Effector CD4-positive, alpha-beta T cell (primary cell): ENCODE data around the gene AIG1.

ENCODE experiments used
- DNase-seq: peaks from one replicate; pipeline ENCODE4 v3.0.0-alpha.2; 2020

AIG1 gene

DNA sequence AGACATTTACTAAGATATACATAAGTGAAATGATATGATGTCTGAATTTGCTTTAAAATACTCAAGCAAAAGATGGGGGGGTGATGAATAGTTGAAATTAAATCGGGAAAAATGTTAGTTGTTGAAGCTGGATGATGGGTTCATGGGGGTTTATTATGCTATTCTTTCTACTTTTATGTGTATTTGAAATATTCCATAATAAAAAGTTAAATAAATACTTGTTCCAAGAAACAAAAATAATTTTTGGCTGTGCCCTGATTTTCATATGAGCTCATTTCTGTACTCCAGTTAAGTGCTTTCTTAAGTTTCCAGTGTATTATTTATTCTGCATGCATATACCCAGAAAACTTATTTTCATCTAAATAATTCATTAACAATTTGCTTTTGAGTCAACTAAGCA is 138.6 kb downstream of the AIG1 start:
- no peak for DNase-seq

DNA sequence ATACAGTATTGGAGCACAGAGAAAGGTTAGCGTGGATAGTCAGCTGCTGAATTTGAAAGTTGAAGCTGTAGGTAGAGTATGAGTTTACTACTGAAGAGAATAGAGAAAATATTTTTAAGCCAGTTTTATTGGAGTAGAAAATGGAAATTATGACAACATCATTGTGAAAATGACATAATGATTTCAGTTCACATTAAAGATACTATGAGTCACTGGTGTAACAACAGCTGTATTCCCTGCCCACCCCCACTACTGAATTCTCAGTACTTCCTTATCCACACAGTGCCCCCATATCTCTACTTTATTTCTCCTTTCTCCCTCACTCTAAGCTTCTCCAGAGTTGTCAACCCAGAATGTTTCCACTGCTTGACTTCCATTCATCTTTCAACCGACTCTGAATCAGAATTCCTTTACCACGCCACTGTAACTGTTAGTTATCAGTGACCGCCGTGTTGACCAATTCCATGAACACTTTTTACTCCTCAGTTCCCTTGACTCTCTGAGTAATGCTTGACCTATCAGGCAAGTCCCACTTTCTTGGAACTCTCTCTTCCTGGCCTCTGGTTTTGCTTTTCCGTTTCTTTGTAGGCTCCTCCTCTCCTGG is 139.6 kb downstream of the AIG1 start:
- DNase-seq = no peak

DNA sequence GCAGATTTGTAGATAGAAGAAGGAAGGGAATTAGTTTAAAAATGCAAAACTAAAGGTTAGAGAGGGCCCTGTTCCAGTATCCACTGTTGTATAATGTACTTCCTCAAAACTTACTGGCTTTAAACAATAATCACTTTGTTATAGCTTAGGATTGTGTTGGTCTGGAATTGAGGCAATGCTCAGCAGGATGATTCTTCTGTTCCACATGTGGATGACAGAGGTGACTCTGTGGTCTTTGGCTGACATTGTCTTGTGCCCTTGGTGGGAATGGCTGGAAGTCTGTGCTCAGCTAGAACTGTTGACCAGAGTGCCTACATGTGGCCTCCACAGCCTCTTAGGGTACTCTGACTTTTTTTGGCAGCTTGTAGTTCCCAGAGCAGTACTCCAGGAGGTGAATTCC is 143.4 kb downstream of the AIG1 start:
- DNase-seq = no peak

DNA sequence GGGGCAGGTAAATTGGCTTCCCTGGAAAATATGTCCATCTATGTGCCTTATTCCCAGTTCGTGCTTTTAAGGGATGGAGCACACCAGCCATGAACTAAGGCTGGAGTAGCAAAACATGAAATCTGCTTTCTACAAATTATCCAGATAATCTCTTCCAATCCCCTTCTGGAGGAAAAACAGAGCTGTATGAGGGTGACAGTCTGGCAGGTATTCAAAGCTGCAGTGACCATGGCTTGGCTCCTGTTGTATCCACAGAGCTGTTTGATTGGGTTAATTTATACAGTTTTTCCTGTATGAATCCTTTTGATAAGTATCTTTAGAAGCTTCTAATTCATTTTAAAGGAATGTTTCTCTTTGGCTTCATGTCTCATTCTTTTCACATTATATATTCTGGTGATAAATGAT is 144.4 kb downstream of the AIG1 start:
- DNase-seq = no peak

DNA sequence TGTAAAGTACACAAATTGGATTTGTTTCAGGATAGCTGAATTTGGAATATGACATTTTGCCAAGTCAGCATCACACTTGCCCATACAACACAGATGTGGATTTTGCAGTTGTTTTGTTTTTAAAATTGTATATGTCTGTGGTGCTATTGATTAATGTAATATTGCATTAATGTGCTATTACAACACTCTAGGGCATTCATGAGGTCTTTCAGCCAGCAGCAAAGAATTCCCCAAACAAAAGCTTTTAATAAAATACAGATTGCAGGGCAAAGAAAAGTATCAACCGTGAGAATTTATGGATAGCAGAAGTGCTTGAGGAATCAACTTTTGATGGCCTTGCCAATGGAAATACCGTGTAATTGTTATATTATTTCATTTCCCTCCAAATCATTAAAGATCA is 144.9 kb downstream of the AIG1 start:
- no peak for DNase-seq

DNA sequence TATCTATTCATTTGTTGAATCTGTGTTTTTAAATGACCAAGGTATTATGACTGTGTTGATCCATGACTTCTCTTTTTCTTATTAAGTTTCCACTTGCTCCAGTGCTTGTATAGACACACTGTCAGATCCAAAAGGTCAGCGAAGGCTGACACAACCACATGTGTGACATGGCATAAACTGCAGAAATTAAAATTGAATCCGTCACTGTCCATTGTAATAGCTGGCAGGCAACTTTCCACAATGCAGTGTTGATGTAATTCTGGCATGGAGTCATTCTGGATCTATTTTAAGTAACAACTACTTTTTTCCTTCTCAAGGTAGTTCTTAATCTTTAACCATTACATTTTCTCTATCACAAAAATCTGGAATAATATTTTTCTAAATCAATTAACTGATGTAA is 145.3 kb downstream of the AIG1 start:
- DNase-seq = no peak

DNA sequence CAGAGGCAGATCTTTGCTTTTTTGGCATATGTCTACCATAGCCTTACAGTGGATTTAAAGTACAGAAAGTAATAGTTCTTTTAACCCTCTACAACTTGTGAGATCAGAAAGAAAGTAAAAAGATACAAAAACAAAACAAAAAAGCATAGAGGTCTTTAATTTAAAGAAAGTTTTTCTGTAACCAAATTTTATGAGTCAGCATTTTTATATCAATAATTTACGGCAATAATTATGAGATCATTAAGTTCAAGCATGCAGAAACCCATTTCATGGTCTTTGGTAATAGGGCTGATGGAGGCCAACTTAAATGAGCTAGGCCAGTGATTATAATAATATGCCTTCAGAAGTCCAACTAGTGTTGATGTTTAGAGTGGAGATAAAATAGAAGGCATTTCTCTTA is 145.9 kb downstream of the AIG1 start:
- DNase-seq = no peak

DNA sequence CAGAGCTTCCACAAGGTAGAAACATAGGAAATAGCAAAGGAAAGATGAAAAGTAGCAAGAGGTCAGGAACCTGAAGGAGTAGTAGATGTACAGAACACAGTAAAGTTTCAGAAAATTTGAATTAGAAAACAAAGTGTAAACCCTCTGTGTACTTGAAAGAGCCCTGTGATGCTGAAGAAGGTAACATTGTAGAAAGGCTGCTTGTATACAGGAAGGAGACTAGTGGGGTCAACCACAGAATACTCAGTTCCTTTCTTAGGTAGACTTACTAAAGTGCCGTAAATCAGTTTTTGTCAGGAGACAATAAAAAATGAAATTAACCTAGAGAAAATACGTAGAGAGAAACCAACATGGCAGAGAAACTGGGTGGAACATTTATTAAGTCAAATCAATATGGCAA is 149.7 kb downstream of the AIG1 start:
- no peak for DNase-seq

DNA sequence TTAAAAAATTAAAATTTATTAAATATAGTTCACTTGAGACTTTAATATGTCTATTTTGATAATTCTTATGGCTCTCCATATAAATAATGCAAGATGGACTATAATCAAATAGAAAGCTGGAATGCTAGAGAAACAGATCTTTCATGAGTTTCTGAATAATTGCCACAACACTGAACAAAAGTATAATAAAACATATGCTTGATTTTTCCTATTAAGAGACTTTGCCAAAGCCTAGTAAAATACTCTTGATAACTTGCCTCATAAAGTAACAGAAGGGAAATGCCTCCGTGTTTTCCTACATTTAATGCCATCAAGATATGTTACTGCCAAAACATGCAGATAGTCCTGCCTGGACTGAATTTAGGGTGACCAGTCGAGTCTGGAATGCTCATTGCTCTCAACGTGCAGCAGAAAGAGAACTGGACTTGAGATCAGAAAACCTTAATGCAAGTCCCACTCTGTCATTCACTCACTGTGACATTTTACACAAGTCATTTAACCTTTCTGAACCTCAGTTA is 153.2 kb downstream of the AIG1 start:
- no peak for DNase-seq

DNA sequence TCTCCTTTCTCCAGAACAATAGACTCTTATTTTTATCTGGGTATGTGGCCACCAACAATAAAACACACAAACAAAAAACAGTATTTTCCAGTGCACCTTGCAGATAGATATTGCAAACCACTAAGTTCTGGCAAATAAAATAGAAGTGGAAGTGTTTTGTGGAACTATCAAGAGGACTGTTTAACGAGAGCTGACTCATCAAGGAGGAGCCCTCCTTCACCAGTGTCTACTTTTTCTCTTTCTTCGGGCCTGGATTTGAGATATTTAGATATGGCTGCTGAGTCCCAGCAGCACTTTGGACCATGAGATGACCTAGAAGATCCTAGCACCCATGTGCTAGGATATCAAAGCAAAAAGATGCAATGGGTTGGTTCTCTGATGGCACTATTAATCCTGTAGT is 154.7 kb downstream of the AIG1 start:
- no peak for DNase-seq

DNA sequence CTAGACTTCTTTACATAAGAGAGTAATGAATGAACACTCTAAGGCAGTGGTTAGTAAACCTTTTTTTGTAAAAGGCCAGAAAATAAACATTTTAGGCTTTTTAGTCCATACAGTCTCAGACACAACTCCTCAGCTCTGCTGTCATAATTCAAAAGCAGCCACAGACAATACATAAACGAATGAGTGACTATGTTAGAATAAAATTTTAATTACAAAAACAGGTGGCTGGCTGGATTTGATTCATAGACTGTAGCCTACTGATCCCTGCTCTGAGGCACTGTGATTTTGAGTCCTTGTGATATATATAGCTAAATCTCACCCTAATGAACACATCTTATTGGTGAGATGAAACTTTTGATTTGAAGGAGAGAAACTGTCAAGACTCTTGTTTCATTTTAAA is 155.1 kb downstream of the AIG1 start:
- DNase-seq = no peak

DNA sequence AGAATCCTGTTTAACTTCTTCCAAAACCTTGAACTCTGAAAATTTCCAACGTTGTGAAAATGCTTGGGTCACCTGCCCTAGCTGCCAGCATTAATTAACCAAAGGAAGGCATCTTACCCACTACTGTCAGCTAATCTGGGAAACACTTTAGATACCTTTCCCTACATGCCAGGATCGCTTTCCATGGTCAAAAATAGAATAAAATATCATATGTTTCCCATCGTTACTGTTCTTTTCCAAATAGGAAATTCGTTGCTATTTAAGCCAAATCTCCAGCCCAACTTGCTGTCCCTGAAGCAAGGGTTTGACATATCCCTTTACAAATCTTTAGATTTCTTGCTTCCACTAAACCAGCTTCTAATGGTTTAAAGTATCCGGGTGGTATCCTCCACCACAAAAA is 157.5 kb downstream of the AIG1 start:
- no peak for DNase-seq

DNA sequence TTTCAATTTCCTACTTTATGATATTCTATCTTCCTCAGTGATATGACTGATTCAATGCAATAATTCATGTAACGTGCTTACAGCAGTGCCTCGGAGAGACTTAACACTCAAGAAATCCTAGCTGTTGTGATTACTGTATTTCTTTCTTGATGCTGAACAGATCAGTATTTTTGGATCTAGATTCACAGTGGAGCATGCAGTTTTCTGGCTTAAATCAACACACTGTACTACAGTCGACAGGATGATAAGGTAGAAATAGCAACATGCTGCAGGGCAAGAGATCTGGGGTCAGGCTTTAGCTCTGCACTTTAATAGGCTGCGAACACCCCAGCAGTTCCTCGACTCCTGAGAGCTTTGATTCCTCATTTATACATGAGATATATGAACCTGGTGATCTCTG is 161.0 kb downstream of the AIG1 start:
- no peak for DNase-seq

DNA sequence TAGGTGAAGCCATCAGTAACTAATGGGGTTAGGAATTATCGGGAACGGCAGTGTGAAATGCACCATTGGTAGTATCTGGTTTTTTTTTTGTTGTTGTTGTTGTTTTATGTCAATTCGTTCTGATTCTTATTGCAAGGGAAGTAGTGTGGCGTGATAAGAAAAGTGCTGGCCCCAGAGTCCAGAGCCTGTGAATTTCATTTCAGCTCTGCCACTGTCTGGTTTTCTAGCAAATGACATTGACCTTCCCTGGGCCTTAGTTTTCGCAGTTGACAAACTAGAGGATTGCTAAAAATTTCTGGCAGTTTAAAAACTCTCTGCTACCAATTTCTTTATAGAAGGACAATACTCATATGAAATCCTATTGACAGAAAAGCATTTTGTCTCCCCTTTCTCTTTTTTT is 161.6 kb downstream of the AIG1 start:
- no peak for DNase-seq

DNA sequence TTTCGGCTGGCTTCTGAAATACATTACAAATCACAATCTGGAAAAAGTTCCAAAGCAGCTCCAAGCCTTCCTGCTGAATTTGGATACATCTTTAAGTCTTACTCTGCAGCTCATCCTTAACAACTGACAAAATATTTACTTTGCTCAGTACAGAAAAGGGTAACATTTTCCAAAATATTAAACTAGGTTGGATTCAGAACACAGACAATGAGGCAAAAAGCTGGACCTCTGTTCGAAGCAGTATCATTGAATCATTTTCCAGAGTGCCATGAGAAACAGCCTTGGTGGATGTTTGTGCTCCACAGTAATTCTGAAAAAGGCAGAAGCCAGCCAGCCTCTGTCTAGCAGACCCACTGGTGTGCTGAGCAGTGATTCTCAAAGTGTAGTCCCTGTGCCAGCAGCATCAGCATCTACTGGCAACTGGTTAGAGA is 162.1 kb downstream of the AIG1 start:
- no peak for DNase-seq

DNA sequence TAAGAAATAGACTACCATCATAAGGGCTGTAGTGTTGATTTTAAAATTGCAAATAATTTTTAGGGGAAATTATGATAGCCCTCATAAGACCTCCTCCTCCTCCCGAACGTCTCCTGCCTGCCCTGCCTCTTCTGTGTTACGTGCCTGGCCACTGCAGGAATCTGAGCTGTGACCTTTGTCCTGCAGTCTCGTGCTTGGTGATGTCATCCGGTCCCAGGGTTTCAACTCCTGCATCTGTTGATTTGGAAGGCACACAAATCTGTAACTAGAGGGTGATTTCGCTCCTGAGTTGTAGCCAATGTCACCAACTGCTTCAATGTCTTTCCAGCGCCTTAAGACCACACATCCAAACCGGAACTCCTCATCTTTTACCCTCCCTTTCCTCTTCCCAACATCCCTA is 163.2 kb downstream of the AIG1 start:
- no peak for DNase-seq

DNA sequence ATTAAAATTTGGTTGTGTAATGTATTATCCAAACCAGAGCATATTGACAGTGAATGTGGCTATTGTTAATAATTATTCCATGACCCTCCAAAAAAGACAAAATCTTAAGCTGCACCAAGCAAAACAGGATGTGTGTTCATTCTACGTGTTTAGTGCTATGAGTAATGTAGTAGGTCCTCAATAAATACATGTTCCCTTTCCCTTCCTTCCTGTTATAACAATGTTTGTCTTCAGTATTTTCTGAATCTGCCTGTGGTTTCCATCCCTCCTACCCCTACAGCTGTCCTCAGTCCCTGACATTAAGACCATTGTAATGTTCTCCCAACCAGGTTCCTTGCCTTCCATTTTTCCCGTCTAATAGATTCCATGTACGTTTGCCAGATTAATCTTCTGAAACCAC is 163.8 kb downstream of the AIG1 start:
- DNase-seq = no peak

DNA sequence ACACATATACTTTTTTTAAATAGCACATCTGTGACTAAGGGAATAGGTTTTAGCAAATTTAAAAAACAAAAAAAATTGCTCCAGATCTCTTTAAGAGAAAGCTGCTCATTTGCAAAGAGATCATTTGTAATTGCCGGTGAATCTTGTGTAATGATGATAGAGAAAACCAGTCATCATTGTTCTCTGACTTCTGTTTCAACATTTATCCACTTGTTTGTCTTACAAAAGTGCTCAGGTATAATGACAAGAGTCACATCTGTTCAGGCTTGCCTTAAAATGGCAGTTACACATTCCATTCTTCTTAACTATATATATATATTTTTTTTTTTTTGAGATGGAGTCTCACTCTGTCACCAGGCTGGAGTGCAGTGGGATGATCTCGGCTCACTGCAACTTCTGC is 165.2 kb downstream of the AIG1 start:
- DNase-seq = no peak

DNA sequence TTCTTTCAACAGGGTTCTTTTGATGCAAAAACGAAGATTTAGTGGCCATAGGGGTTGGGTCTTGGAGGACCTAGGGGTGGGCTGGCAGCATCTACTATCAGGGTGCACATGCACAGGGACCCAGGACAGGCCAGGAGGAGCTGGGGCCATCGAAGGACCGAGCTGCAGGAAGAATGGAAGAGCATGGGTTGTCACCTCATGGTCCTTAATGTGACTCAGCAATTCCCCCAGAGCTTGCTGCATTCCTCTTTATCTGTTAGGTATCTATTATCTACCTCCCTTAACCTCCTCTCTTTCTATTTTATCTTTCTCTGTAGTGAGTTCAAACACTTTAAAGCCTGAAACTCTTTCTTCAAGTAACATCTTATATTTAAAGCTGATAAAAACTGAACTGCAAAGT is 167.0 kb downstream of the AIG1 start:
- no peak for DNase-seq

DNA sequence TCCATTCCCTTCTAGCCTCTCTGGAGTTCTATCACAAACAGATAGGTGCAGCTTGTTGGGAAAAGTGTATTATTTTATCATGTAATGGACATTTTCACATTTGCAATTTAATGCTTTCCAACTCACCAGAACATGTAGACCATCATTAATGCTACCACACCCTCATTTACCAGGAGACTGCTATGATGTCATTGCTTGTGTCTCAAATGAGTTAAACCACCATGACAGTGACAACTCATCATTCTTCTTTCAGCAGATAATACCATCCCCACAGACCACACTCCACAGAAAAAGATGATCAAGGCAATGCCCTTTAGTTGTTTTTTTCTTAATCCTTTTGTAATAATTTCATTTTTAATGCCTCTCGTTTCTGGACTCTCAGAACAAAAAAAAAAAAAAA is 168.7 kb downstream of the AIG1 start:
- no peak for DNase-seq

DNA sequence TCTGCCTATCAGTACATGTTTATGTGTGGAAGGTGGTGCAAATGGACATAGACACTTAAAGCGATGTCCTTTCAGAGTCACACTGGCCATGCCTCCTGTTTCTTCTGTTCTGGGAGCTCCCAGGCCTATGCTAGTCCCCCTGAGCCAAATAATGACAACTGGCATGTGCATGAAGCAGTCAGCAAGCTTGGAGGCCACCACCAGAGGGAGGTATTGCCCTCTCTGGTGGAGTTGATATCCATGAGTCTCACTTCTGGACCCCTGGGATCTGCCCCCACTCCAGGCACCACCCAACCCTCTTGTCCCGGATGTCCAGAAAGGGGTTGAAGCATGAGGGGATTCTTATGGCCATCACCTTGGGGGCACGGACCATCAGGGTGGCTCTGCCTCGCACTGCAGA is 172.2 kb downstream of the AIG1 start:
- no peak for DNase-seq

DNA sequence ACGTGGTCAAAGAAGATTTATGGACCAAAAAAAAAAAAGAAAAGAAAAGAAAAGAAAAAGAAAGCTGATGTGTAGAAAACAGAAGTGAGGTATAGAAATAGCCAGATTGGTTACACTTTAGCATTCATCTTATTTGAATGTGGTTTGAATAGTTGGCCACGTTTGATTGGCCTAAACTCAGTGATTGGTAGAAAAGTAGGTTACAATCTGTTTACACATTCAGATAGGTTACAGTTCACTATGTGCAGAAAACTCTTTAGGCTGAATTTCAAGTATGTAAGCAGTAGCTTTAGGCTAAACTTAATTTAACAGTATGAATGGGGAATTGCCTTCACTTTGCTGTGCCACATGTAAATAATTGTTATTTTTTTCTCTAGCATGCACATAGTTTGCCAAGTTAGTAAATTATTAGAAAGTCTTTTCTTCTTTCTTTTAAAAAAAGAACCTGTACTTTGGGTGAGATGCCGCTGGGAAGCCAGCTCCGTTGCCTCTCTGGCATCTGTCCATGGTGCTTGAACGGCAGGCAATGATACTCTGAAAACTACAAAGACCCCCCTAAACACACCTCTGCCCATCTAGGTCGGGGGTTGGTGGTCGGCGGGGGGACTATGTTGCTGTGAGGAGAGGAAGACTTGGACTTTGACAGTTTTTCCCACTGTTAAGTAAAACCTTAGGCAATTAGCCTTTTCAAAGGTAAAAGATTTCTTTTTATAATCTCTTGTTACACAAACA is 173.0 kb downstream of the AIG1 start:
- DNase-seq = no peak

DNA sequence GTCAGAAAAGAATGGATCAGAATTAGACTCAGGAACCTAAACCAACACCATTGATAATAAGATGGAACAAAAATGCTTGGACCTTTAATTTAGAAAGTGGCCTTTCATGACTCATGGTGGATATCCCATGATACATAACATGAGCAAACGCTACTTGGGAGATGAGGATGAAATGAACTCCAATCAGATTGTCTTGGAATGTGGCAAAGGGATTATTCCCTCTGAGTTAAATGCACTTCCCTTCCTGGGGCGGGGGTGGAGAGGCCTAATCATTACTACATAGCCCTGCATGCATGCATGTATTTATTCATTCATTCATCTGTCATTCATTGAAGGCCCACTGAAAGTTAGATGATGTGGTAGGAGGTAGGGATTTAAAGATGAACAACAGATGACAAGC is 174.0 kb downstream of the AIG1 start:
- no peak for DNase-seq

DNA sequence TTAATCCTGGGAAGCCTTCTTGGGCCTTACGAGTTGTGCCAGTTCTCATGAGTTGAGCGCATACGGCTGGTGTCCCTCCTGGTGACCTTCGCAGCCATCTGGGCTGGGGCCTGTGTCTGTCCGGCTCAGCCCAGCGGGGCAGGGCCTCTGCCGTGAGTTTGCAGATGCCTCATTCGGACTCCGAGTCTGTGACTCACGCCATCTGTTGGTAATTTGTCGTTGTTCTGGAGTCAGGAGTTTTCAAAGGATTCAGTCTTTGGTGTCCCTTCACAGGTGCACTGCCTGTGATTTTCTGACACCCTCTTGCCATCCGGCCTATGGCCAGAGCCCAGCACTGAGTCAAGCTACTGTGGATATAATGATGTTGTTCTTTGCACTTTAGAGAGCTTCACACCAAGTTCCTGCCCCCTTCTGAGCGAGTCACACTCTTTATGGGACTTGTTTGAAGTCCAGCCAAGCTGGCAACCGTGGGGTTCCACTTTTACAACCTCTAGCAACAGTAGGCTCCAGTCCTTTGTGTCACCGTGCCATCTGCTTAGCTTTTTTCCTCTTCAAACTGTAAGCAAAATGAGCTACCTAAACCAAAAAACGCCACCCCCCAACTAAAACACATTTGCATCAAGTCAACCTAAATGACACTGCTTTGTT is 175.6 kb downstream of the AIG1 start:
- DNase-seq = no peak
